Testis (tissue), 2 donors: Measurements from ENCODE around the gene MED12L.

Source experiments
- CTCF ChIP-seq, 3 experiments: fragments of 450-650 bp in 2 of 3; fragments of 200-600 bp in 1 of 3; sonication (generic) in 1 of 3; IDR thresholded peaks; one replicate each; pipeline ENCODE4 v1.5.1; 2016 to 2019; ENCODE audit warnings: antibody characterized with exemption in 3 of 3, mild to moderate bottlenecking in 2 of 3, moderate library complexity in 1 of 3
- POLR2A ChIP-seq: fragments of 450-650 bp; IDR thresholded peaks from one replicate; pipeline ENCODE4 v1.6.1; 2017; ENCODE audit warnings: antibody characterized with exemption, mild to moderate bottlenecking, moderate library complexity

GRCh38 chr3:151412989-151413388, 327.5 kb downstream of the MED12L start:
- TF ChIP-seq CTCF (IDR thresholded peaks at IDR 0.05) (no peak), POLR2A (no peak)
